ENCODE results near the gene DLG5. TPM values are rescaled to one million over a fixed set of nuclear protein-coding genes. Genes with fewer than 3 reads are reported as not detected.
A peak's percentile ranks its signal among the peaks of the same experiment; 100 is the strongest.

The DLG5 gene, protein sequence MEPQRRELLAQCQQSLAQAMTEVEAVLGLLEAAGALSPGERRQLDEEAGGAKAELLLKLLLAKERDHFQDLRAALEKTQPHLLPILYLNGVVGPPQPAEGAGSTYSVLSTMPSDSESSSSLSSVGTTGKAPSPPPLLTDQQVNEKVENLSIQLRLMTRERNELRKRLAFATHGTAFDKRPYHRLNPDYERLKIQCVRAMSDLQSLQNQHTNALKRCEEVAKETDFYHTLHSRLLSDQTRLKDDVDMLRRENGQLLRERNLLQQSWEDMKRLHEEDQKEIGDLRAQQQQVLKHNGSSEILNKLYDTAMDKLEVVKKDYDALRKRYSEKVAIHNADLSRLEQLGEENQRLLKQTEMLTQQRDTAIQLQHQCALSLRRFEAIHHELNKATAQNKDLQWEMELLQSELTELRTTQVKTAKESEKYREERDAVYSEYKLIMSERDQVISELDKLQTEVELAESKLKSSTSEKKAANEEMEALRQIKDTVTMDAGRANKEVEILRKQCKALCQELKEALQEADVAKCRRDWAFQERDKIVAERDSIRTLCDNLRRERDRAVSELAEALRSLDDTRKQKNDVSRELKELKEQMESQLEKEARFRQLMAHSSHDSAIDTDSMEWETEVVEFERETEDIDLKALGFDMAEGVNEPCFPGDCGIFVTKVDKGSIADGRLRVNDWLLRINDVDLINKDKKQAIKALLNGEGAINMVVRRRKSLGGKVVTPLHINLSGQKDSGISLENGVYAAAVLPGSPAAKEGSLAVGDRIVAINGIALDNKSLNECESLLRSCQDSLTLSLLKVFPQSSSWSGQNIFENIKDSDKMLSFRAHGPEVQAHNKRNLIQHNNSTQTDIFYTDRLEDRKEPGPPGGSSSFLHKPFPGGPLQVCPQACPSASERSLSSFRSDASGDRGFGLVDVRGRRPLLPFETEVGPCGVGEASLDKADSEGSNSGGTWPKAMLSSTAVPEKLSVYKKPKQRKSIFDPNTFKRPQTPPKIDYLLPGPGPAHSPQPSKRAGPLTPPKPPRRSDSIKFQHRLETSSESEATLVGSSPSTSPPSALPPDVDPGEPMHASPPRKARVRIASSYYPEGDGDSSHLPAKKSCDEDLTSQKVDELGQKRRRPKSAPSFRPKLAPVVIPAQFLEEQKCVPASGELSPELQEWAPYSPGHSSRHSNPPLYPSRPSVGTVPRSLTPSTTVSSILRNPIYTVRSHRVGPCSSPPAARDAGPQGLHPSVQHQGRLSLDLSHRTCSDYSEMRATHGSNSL (N-terminal part only)
- polyA plus RNA-seq (2012; rRNA removed), result 15.3 and 31.3 TPM in 2 replicates
- polyA plus RNA-seq (2012; cell fraction: cytosol; rRNA removed), result 17.4 and 24.5 TPM in 2 replicates
- 61.3 and 63.0 TPM in 2 replicates for polyA plus RNA-seq (2012; cell fraction: nucleus; rRNA removed)

DNA sequence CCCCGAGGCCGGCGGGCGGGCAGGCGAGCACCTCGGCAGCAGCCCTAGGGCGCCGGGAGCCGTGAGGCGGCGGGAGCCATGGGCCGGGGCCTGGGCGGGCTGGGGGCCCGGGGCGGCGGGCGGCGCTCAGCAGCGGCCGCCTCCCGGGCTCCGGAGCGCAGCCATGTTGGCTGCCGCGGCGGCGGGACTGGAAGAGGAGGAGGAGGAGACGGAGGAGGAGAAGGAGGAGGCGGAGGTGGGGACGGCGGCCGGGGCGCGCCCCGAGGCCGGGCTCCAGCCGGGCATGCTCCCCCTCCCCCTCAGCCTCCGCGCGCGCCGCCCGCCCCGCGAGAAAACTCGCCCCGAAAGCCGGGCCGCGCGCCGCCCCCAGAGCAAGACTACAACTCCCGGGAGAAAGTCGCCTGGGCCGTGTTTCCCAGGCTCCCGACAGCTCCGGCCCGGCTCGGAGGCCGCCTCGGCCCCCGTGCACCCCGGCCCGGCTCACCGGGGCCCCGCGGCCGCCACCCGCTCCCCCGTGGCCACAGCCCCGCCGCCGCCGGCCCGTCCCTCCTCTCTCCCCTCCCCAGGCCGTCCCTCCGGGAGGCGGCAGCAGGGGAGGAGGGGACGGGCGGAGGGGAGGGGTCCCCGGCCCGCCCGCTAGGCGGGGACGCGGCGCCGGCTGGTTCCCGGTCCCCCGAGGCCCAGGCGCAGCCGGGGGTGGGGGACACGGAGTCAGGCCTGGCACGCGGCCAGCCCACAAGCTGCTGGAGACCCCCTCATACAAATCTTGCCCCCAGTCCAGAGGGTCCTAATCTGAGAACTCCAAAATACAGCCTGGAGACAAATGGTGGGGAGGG, at the start of gene DLG5:
Gene DLG5 (minus strand): TSS at position 190 of the 836 bp plus-strand sequence. CDS start 235 bp downstream, outside the sequence.
- Histone ChIP-seq H3K4me1 (ENCODE audit: control insufficient read depth in 1 of 2, insufficient read depth in 2 of 2, low read depth in 1 of 2, low read length in 1 of 2) (peaks cover 11 to 30% of the 10 kb centered on the region in 2 experiments; a peak in 3 of 4 replicates), H3K79me2 (ENCODE audit: insufficient read depth) (peaks cover 44% of the 10 kb centered on the region), H3K36me3 (replicated peaks in 1 of 2; ENCODE audit: control insufficient read depth in 1 of 2, insufficient read depth in 2 of 2, low read length in 1 of 2) (no peaks in the 10 kb centered on the region), H3K4me2 (peak within 1 kb of the TSS; percentile 92), H3K9me3 (no peaks in the 10 kb centered on the region), H3K9ac (peak within 1 kb of the TSS; percentile 81), H2AFZ (ENCODE audit: low read depth) (peak within 1 kb of the TSS; percentile 73; the same call in 1 of the 2 replicates), H3K27me3 (ENCODE audit: insufficient read depth) (no peaks in the 10 kb centered on the region), H3K27ac (ENCODE audit: low read depth in 2 of 2, low read length in 1 of 2) (peak within 1 kb of the TSS; percentile 55 to 89; a peak in 3 of 4 replicates), H3F3A (replicated peaks; ENCODE audit: insufficient read depth) (peaks cover 8% of the 10 kb centered on the region), H4K20me1 (ENCODE audit: insufficient read depth) (peaks cover 39% of the 10 kb centered on the region), H3K4me3 (ENCODE audit: low read depth in 2 of 2, low read length in 1 of 2) (peak within 1 kb of the TSS; percentile 85 to 90), H3K9me2 (no peaks in the 10 kb centered on the region)
- DNase-seq, result peak; percentile 92
- POLR2A ChIA-PET, result interaction anchor here (0.8 to 2.0 kb wide), 3 partner anchors 11 to 54 kb away, joined by 3 to 7 read pairs (median 4); no protein-coding TSS in a partner anchor
- CTCF ChIA-PET, result interaction anchor here (0.6 to 2.2 kb wide), 13 partner anchors 13 to 541 kb away, joined by 3 to 10 read pairs (median 3); no protein-coding TSS in a partner anchor
- TF ChIP-seq USF2 (IDR thresholded peaks at IDR 0.05; ENCODE audit: borderline replicate concordance, low read depth, low read length), result no peak
- TF ChIP-seq MXI1 (IDR thresholded peaks at IDR 0.05; ENCODE audit: low read depth, low read length), result no peak
- no peak for TF ChIP-seq MAX (IDR thresholded peaks at IDR 0.05; ENCODE audit: low read depth)
- TF ChIP-seq RAD21 (IDR thresholded peaks at IDR 0.05; ENCODE audit: low read length), result no peak
- TF ChIP-seq NRF1 (IDR thresholded peaks at IDR 0.05; ENCODE audit: low read depth, low read length), result no peak
- TF ChIP-seq YY1 (IDR thresholded peaks at IDR 0.05; ENCODE audit: low read depth), result peak; percentile 77
- no peak for TF ChIP-seq GABPA (IDR thresholded peaks at IDR 0.05; ENCODE audit: low read depth)
- peak; percentile 57 for TF ChIP-seq POLR2AphosphoS5 (IDR thresholded peaks at IDR 0.05; ENCODE audit: low read depth, low read length)
- no peak for TF ChIP-seq FOXJ3 (CRISPR knock-in tag; IDR thresholded peaks at IDR 0.05)
- TF ChIP-seq, protein P1, sequence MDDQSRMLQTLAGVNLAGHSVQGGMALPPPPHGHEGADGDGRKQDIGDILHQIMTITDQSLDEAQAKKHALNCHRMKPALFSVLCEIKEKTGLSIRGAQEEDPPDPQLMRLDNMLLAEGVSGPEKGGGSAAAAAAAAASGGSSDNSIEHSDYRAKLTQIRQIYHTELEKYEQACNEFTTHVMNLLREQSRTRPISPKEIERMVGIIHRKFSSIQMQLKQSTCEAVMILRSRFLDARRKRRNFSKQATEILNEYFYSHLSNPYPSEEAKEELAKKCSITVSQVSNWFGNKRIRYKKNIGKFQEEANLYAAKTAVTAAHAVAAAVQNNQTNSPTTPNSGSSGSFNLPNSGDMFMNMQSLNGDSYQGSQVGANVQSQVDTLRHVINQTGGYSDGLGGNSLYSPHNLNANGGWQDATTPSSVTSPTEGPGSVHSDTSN (IDR thresholded peaks at IDR 0.05), result no peak
- TF ChIP-seq TAF1 (IDR thresholded peaks at IDR 0.05; ENCODE audit: borderline replicate concordance, low read depth, low read length), result peak; percentile 65; the same call in 1 of the 2 replicates
- WGBS (ENCODE audit: low lambda C conversion rate), result under 1% methylated on average over 39 of the region's 95 CpGs
